Fibroblast of skin of abdomen (primary cell): ENCODE results near the gene ZNF641. TPM values are rescaled to one million over a fixed set of nuclear protein-coding genes. Genes with fewer than 3 reads are reported as not detected.

Source experiments
- DNase-seq: peaks from one replicate; pipeline ENCODE4 v3.0.0-alpha.2; 2013
- polyA plus RNA-seq, 2 experiments: library from polyadenylated mRNA; unstranded; fragments of 120-200 nt; gene quantifications; one replicate each; pipeline ENCODE4 v1.2.1, GENCODE V29; 2013; ENCODE audit not compliant: insufficient read length in 2 of 2

The ZNF641 gene
- 5.3 TPM for polyA plus RNA-seq (2013, experiment 1 of 2; ENCODE audit: insufficient read length)
- 5.6 TPM for polyA plus RNA-seq (2013, experiment 2 of 2; ENCODE audit: insufficient read length)

GRCh38 chr12:48350249-48351021 lies at the start of gene ZNF641:
Gene ZNF641, minus strand, starts transcription at chr12:48350919. Its CDS starts 2,829 bp downstream, at chr12:48348090.
- peak; percentile 75 for DNase-seq

DNA sequence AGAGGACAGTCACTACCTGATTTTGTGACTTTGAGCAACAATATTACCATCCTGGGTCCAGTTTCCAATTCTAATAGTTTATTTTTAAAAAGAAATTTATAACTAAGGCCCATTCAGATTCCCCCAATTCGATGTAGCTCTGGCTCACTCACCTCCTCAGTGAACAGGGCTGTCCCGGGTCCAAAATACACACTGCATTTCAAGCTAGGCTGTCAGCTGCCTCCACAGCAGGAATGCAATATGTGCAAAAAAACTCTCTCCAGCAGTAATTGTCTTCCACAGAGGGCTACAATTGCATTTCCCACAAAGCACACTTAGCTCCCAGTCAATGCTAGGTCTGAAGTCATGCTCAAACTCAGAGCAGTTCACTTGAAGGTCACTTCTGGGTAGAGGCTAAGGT lies 39.3 kb upstream of the ZNF641 start:
- no peak for DNase-seq

- no peak for DNase-seq
Measured at GRCh38 chr12:48389409-48389808, 38.7 kb upstream of the ZNF641 start.

DNA sequence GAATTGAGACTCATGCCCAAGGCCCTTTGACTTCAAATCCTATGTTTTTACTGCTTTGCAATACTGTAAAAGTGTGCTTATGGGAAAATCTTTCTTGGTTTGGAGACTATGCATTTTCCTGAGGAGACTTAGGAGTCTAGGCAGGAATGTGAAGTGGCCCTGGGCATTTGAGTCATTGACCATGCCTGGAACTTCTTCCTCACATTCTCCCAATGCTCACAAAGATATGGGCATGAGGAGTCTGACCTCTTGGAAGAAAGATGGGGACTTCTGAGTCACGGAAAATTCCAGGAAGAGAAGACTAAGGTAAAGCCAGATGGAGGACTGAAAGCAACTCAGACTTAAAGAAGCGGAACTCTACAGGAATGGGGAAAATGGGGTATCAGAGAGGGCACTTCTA lies 38.2 kb upstream of the ZNF641 start:
- DNase-seq, result no peak

- DNase-seq, result no peak
Measured at GRCh38 chr12:48388460-48388859, 37.7 kb upstream of the ZNF641 start.

GRCh38 chr12:48380596-48380995 lies 29.9 kb upstream of the ZNF641 start:
- no peak for DNase-seq

- DNase-seq, result no peak
Measured at GRCh38 chr12:48379794-48380193, 29.1 kb upstream of the ZNF641 start.

GRCh38 chr12:48377646-48378045 lies 26.9 kb upstream of the ZNF641 start:
- no peak for DNase-seq

GRCh38 chr12:48374164-48374563 lies 23.4 kb upstream of the ZNF641 start:
- DNase-seq, result no peak

GRCh38 chr12:48366131-48366530 lies 15.4 kb upstream of the ZNF641 start:
- DNase-seq, result no peak

DNA sequence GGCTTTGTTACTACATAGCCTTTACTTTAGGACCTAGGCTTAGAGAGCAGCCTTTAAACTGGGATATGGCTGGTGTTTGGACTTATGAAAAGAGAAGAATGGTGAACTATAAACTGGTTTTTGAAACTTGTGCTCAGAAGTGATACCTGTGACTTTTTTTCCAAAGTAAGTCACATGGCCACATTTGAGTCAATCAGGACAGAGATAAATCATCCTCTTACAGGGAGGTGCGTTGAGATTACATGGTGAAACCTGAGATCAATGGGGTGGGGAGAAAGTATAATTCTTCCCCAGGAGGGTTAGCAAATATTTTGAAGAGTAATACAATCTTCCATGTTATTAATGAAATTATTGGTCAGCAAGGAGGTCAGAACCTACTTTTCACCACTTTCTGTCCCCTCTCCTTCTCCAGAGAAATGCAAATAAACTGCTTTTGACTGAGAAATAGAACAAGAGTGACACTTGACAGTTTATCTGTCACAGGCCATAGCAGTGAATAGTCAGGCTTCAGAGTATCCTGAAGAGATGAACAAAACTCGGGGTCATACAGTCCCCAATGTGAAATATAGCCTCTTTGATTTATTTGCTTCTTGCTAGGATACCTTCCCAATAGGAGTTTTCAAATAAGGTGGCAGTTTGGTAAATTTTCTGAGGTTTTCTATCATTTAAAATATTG lies 11.1 kb upstream of the ZNF641 start:
- DNase-seq, result no peak

DNA sequence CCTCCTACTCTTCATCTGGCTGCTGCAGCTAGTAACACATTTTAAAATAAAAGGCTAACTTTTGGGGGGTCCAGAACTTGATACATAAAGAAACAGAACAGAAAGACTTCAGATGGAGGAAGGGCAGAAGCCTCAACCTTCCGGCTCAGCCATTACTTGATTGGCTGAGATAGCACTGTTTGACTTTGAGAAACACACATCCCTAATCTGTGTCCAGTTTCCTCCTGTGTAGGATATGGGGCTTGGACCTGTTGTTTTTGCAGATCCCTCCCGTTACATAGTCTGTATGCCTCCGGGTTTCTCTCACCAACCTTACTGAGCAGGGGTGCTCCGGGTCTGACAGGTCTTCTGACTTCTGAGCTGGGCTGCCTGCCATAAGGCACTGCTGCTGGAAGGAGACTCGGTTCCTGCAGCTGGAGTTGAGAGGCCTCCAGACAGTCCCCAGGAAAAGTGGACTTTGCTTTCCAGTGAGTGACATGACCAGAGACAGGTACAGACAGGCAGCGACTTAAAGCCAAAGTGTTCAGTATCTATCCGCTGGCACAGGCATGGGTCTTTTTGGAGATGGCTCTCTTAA lies 8.3 kb upstream of the ZNF641 start:
- DNase-seq, result no peak

GRCh38 chr12:48356041-48356768 lies 5.5 kb upstream of the ZNF641 start:
- no peak for DNase-seq

DNA sequence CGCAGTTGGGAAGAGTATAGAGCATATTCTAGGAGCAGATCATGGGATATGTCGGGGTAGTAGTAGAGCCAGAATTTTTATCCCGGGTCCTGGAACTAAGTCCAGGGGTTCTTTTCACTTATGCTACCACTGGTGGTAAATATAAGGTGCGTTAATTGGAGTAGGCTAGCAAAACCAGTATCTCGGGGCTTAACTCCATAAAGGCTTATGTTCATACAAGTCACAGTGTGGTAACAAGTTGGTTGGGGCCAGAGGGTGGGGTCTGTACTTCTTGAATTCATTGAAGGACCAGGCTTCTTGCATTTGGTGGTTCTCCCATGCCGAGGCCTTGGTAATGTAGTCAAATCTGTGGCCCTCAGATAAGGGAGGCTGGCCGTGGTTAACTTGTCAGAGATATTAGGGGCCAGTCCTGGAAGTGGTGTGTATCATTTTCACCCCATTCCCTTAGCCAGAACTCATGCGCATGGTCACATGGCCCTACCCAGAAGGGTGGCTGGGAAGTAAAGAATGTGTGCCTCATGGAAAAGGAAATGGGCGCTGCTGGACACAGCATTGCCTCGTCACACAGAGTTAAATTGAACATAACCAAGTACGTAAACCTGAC lies 1.5 kb upstream of the ZNF641 start:
- no peak for DNase-seq

DNA sequence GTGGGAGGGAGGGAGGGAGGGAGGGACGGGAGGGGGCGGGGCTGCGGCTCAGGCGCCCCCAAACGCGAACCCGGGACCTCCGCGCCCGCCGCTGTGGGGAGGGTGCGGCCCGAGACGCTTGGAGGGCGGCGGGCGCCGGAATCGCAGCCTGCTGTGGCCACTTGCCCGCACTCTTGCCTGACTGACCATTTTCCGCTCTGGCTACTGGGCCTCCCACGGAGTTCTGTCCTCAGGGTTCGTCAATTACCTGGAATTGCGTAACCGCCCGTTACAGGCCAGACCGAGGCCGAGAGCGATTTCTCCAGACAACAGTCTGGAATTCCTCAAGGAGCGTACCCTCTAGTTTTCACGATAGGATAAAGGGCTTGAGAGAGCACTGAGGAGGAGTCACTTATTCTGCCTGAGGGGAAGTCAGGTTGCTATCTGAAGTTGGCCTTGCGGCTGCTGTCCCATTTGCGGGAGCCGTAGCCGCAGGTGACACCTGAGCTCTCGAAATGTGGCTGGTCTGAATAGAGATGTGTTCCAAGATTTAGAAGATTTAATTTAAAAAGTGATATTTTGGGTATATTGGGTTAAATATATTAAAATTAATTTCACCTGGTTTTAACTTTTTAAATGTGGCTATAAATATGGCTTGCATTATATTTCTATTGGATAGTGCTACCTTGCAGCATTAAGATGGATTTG lies 446 bp upstream of the ZNF641 start:
- peak; percentile 71 for DNase-seq

- DNase-seq, result peak; percentile 13
Measured at GRCh38 chr12:48349471-48349870, 1.2 kb downstream of the ZNF641 start.

- DNase-seq, result no peak
Measured at GRCh38 chr12:48342980-48343379, 7.7 kb downstream of the ZNF641 start.

DNA sequence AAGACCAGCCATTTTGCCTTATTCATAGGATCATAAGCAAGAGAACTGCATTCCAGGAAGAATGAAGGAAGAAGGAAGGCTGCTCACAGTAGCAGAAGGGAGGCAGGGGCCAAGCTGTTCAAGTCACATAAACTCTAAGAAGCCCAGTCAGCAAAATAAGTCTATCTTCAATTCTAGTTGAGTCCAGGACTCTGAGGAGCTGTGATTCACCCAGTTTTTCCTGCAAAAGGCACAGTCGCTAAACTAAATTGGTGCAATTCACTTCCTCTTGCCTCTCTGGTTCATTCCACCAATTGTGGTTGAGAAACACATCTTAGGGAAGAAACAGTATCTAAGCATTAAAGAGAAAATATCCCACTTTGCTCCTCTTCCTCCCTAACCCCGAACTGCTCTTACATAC lies 9.8 kb downstream of the ZNF641 start:
- no peak for DNase-seq

GRCh38 chr12:48339442-48340117 lies 11.1 kb downstream of the ZNF641 start:
- DNase-seq, result no peak

DNA sequence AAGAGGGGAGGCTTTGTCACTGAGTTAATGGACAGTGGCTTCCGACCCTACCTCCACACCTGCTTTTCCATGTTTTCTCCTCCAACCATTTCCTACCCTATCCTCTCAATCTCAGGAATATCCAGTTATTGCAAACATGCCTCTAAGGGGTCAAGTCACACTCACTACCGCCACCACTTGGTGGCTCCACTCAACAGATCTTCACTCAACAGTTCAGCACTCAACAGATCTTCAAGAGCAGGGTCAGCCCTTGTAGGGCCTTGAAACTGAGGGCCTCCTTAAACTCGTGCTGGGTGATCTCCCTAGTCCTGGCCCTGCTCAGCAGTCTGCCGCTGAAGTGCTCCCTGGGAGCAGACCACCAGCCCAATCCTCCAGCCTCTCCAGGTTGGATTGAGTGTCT lies 14.2 kb downstream of the ZNF641 start:
- no peak for DNase-seq

DNA sequence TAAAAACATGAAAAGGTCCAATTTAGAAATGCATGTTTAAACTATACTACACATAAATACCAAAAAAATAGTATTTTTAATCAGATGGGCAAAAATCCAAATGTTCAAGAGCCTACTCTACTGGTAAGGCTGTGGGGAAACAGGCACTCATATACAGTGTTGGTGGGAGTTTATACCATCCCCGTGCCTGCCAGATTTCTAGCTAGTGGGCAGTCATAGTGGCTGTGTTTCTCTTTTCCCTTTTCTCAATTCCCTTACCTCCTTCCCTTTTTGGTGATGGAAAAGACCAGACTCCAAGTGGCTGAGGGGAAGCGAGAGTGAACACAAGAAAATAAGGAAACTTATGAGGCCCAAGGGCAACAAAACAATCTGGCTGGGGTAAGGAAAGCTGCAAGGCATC lies 14.7 kb downstream of the ZNF641 start:
- DNase-seq, result no peak
